ENCODE results near the gene FGD2. TPM values are rescaled to one million over a fixed set of nuclear protein-coding genes. Genes with fewer than 3 reads are reported as not detected.

The FGD2 gene
- total and polyA plus RNA-seq, 2 donors (not counting 3 experiments of a cell fraction or from before 2014, with no cell fraction given): not detected

DNA sequence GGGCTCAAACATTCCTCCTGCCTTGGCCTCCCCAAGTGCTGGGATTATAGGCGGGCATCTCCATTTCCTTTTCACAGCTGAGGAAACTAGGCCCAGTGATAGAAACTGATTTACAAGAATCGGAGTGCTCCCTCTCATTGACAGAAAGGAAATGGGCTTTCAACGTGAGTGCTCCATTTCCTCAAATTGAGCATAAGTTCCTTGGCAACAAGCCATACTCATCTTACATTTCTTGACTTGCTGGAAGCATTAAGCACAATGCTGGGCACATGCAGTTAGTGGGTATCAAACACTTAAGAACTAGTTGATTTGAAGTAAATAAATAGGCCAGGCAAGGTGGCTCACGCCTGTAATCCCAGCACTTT, 54.7 kb downstream of the FGD2 start:
- Histone ChIP-seq H4K20me1 (replicated peaks; ENCODE audit: control insufficient read depth, extremely low read depth, insufficient read depth, low read length) (no peaks in the 10 kb centered on the region), H3K27me3 (ENCODE audit: control insufficient read depth in 2 of 2, insufficient read depth in 2 of 2, low read length in 2 of 2) (no peaks in the 10 kb centered on the region), H3K36me3 (ENCODE audit: control insufficient read depth in 2 of 2, extremely low read depth in 1 of 2, insufficient read depth in 2 of 2, low read length in 2 of 2) (no peaks in the 10 kb centered on the region), H3K27ac (ENCODE audit: insufficient read depth, low read depth, low read length) (peak overlapping the region; percentile 69), H3K4me2 (ENCODE audit: insufficient read depth, low read length) (no peak overlapping the region), H3K79me2 (ENCODE audit: control insufficient read depth, insufficient read depth, low read length) (no peaks in the 10 kb centered on the region), H3K9ac (replicated peaks; ENCODE audit: extremely low read depth, insufficient read depth, low read length) (no peak overlapping the region), H3K4me3 (replicated peaks in 1 of 3; ENCODE audit: insufficient read depth in 1 of 3, low read depth in 1 of 3, low read length in 3 of 3) (no peak overlapping the region), H3K9me1 (replicated peaks; ENCODE audit: control insufficient read depth, extremely low read depth, insufficient read depth, low read length) (no peaks in the 10 kb centered on the region), H3K9me3 (replicated peaks; ENCODE audit: control insufficient read depth, insufficient read depth, low read length) (no peaks in the 10 kb centered on the region), H2AFZ (ENCODE audit: low read depth, low read length) (peak overlapping the region; percentile 87), H3K4me1 (ENCODE audit: control insufficient read depth, extremely low read depth, insufficient read depth, low read length) (peaks cover 9% of the 10 kb centered on the region)
- dilution Hi-C loops (cut with MboI; ENCODE audit: extremely low pct_ligation_motif_present, low sequenced_read_pairs) (no loop called here), intact Hi-C loops (cut with micrococcal nuclease) (no loop called here)
- no peak for TF ChIP-seq POLR2A (IDR thresholded peaks at IDR 0.05; ENCODE audit: low read depth, low read length)
- TF ChIP-seq JUN (IDR thresholded peaks at IDR 0.05; ENCODE audit: borderline replicate concordance, insufficient read depth, insufficient read length, low read depth): no peak
- TF ChIP-seq POLR2AphosphoS5 (IDR thresholded peaks at IDR 0.05; ENCODE audit: insufficient read depth, low read depth, low read length): no peak
- TF ChIP-seq EZH2 (IDR thresholded peaks at IDR 0.05; ENCODE audit: borderline replicate concordance, low read depth, low read length, severe bottlenecking): no peak
- TF ChIP-seq FOS (IDR thresholded peaks at IDR 0.05; ENCODE audit: borderline replicate concordance, insufficient read depth, low read length): no peak
- TF ChIP-seq, protein P1, sequence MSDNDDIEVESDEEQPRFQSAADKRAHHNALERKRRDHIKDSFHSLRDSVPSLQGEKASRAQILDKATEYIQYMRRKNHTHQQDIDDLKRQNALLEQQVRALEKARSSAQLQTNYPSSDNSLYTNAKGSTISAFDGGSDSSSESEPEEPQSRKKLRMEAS (IDR thresholded peaks at IDR 0.05; ENCODE audit: insufficient read depth, insufficient read length): no peak
- TF ChIP-seq, protein P2, sequence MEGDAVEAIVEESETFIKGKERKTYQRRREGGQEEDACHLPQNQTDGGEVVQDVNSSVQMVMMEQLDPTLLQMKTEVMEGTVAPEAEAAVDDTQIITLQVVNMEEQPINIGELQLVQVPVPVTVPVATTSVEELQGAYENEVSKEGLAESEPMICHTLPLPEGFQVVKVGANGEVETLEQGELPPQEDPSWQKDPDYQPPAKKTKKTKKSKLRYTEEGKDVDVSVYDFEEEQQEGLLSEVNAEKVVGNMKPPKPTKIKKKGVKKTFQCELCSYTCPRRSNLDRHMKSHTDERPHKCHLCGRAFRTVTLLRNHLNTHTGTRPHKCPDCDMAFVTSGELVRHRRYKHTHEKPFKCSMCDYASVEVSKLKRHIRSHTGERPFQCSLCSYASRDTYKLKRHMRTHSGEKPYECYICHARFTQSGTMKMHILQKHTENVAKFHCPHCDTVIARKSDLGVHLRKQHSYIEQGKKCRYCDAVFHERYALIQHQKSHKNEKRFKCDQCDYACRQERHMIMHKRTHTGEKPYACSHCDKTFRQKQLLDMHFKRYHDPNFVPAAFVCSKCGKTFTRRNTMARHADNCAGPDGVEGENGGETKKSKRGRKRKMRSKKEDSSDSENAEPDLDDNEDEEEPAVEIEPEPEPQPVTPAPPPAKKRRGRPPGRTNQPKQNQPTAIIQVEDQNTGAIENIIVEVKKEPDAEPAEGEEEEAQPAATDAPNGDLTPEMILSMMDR (IDR thresholded peaks at IDR 0.05; ENCODE audit: extremely low read depth in 1 of 2, insufficient read depth in 1 of 2, low read depth in 1 of 2, low read length in 2 of 2): no peak
- no peak for TF ChIP-seq MYC (IDR thresholded peaks at IDR 0.05; ENCODE audit: low read depth, low read length)
- no peak for TF ChIP-seq GATA2 (IDR thresholded peaks at IDR 0.05; ENCODE audit: insufficient read depth, insufficient read length, low read depth, low read length)
- FAIRE-seq (no peak), DNase-seq (ENCODE audit: low read depth, low spot score) (no peak)
- CTCF ChIA-PET: interaction anchor here (1.4 to 15.2 kb wide), 4 partner anchors 9 to 111 kb away, joined by 3 to 399 read pairs (median 11); partner anchors contain the start of gene PIM1
- POLR2A ChIA-PET: no interaction called here
- BruUV-seq (replicated peaks): no TSS peak

All from endothelial cell of umbilical vein (primary cell).